ENCODE measurements around the gene STEAP4. TPM values are rescaled to one million over a fixed set of nuclear protein-coding genes. Genes with fewer than 3 reads are reported as not detected.

The STEAP4 gene
- total RNA-seq, 1 donor, result 5.4 TPM

DNA sequence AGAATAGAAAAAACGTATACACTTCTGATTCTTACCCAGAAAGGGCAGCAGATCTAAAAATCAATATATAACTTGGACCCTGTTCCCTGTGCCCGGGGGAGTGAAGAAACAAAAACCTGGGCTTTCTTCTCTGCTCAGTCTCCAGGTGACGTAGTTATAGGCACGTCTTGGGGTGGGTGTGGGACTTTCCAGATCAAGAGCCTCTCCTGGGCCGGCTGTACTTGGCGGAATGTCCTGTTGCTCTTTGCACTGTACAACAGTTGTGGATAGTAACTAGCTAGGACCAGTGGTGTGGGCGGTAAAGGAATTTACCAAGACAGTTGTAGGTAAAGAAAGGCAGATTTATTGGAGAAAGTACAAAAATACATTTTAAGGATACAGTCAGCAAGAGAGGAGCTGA lies 40.4 kb upstream of the STEAP4 start:
- H3K4me1 ChIP-seq (ENCODE audit: insufficient read depth, low read length), result no peaks in the 10 kb centered on the region
- H3K9me3 ChIP-seq (ENCODE audit: low read depth, low read length), result no peaks in the 10 kb centered on the region
- H3K4me2 ChIP-seq (ENCODE audit: insufficient read depth, low read length), result no peak overlapping the region
- H3K4me3 ChIP-seq (ENCODE audit: insufficient read depth, low read length), result no peak overlapping the region
- H3K36me3 ChIP-seq (ENCODE audit: insufficient read depth, low read length), result no peaks in the 10 kb centered on the region
- H3K79me2 ChIP-seq (ENCODE audit: insufficient read depth, low read length), result no peaks in the 10 kb centered on the region
- H4K20me1 ChIP-seq (ENCODE audit: insufficient read depth, low read length), result no peaks in the 10 kb centered on the region
- TF ChIP-seq, protein P1, sequence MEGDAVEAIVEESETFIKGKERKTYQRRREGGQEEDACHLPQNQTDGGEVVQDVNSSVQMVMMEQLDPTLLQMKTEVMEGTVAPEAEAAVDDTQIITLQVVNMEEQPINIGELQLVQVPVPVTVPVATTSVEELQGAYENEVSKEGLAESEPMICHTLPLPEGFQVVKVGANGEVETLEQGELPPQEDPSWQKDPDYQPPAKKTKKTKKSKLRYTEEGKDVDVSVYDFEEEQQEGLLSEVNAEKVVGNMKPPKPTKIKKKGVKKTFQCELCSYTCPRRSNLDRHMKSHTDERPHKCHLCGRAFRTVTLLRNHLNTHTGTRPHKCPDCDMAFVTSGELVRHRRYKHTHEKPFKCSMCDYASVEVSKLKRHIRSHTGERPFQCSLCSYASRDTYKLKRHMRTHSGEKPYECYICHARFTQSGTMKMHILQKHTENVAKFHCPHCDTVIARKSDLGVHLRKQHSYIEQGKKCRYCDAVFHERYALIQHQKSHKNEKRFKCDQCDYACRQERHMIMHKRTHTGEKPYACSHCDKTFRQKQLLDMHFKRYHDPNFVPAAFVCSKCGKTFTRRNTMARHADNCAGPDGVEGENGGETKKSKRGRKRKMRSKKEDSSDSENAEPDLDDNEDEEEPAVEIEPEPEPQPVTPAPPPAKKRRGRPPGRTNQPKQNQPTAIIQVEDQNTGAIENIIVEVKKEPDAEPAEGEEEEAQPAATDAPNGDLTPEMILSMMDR (IDR thresholded peaks at IDR 0.05; ENCODE audit: extremely low read depth, low read depth, low read length), result no peak
- H3K27ac ChIP-seq (ENCODE audit: low read depth, low read length), result no peak overlapping the region
- no peak overlapping the region for H2AFZ ChIP-seq (ENCODE audit: low read length)
- H3K27me3 ChIP-seq (ENCODE audit: insufficient read depth, low read length), result peaks cover 6% of the 10 kb centered on the region
- no peak for DNase-seq (ENCODE audit: insufficient read length, low spot score, missing footprints)

DNA sequence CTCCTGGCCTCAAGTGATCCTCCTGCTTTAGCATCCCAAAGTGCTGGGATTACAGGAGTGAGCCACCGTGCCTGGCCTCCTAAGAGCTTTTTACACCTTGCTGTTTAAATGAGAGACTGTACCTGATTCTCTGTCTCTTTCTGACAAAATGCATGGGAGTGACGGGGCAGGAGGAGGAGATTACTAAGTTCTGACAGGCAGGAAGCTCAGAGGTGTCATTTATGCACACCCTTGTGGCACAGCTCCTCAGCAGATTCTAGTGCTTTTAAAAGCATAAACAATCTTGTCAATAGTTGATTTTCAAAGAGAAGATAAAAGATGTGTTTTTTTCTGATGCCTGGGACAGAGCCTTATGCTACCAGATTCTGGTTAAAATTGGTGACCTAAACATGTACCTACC lies 39.7 kb upstream of the STEAP4 start:
- H3K4me2 ChIP-seq (ENCODE audit: insufficient read depth, low read length), result no peak overlapping the region
- H3K27me3 ChIP-seq (ENCODE audit: insufficient read depth, low read length), result peaks cover 6% of the 10 kb centered on the region
- H3K36me3 ChIP-seq (ENCODE audit: insufficient read depth, low read length), result no peaks in the 10 kb centered on the region
- TF ChIP-seq, protein P1 (IDR thresholded peaks at IDR 0.05; ENCODE audit: extremely low read depth, low read depth, low read length), result no peak
- no peaks in the 10 kb centered on the region for H3K4me1 ChIP-seq (ENCODE audit: insufficient read depth, low read length)
- no peaks in the 10 kb centered on the region for H4K20me1 ChIP-seq (ENCODE audit: insufficient read depth, low read length)
- H2AFZ ChIP-seq (ENCODE audit: low read length), result no peak overlapping the region
- no peak overlapping the region for H3K4me3 ChIP-seq (ENCODE audit: insufficient read depth, low read length)
- H3K27ac ChIP-seq (ENCODE audit: low read depth, low read length), result no peak overlapping the region
- H3K9me3 ChIP-seq (ENCODE audit: low read depth, low read length), result no peaks in the 10 kb centered on the region
- DNase-seq (ENCODE audit: insufficient read length, low spot score, missing footprints), result no peak
- H3K79me2 ChIP-seq (ENCODE audit: insufficient read depth, low read length), result no peaks in the 10 kb centered on the region

DNA sequence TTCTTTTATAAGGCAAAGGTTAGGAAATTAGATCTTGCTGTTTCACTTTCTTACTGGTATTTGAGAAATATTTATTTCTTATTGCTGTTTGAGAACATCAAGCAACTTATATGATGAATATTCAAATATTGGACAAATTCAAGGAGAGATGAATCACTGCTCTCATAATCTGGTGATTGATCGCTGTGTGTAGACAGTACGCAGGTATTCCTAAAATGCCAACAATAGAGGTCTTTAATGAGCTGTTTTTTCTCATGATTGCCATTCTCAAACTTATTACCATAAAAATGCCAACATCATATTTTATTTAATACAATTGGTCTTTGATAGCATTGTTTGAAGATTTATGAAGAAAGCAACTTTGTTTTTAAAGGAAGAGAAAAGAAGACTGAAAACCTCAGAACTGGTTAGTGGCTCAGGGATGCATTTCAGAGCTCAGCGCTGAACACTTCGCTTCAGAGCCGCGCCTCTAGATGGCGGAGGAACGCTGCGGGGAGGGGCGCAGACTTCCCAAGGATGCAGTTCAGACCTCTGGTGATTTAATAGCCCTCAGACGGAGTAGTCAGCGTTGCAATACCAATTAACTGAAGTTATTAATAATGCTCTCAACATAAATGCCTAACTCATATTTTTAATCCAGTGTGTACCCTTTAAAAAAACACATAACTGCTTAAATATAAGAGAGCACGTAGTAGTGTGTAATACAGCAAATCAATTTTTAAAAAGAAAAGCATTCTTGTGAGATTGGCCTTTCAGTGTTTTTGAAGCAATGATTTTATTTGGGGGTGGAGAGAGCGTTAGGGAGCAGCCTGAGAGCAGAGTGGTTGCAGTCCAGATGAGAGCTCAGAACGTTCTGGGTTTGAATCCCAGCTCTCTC lies 38.5 kb upstream of the STEAP4 start:
- Histone ChIP-seq H3K4me1 (ENCODE audit: insufficient read depth, low read length) (no peaks in the 10 kb centered on the region), H3K4me2 (ENCODE audit: insufficient read depth, low read length) (no peak overlapping the region), H2AFZ (ENCODE audit: low read length) (no peak overlapping the region), H4K20me1 (ENCODE audit: insufficient read depth, low read length) (no peaks in the 10 kb centered on the region), H3K9me3 (ENCODE audit: low read depth, low read length) (no peaks in the 10 kb centered on the region), H3K27me3 (ENCODE audit: insufficient read depth, low read length) (peaks cover 6% of the 10 kb centered on the region), H3K27ac (ENCODE audit: low read depth, low read length) (no peak overlapping the region), H3K79me2 (ENCODE audit: insufficient read depth, low read length) (no peaks in the 10 kb centered on the region), H3K4me3 (ENCODE audit: insufficient read depth, low read length) (no peak overlapping the region), H3K36me3 (ENCODE audit: insufficient read depth, low read length) (no peaks in the 10 kb centered on the region)
- TF ChIP-seq, protein P1 (IDR thresholded peaks at IDR 0.05; ENCODE audit: extremely low read depth, low read depth, low read length), result peak; percentile 46
- peak; percentile 14 for DNase-seq (ENCODE audit: insufficient read length, low spot score, missing footprints)

DNA sequence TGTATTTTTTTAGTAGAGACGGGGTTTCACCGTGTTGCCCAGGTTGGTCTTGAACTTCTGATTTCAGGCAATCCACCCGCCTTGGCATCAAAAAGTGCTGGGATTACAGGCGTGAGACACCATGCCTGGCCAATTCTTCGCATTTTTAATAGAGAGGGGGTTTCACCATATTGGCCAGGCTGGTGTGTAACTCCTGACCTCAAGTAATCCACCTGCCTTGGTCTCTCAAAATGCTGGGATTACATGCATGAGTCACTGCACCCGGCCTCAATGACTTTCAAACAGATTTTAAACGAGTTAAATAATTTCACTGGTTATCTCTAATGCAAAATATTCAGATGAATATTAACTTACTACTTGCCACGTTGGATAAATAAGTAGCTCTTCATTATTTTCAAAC lies 37.6 kb upstream of the STEAP4 start:
- Histone ChIP-seq H3K36me3 (ENCODE audit: insufficient read depth, low read length) (no peaks in the 10 kb centered on the region), H3K4me1 (ENCODE audit: insufficient read depth, low read length) (no peaks in the 10 kb centered on the region), H3K4me2 (ENCODE audit: insufficient read depth, low read length) (no peak overlapping the region), H3K27ac (ENCODE audit: low read depth, low read length) (no peak overlapping the region), H4K20me1 (ENCODE audit: insufficient read depth, low read length) (no peaks in the 10 kb centered on the region), H3K4me3 (ENCODE audit: insufficient read depth, low read length) (no peak overlapping the region), H3K9me3 (ENCODE audit: low read depth, low read length) (no peaks in the 10 kb centered on the region), H2AFZ (ENCODE audit: low read length) (no peak overlapping the region), H3K79me2 (ENCODE audit: insufficient read depth, low read length) (no peaks in the 10 kb centered on the region), H3K27me3 (ENCODE audit: insufficient read depth, low read length) (peaks cover 6% of the 10 kb centered on the region)
- DNase-seq (ENCODE audit: insufficient read length, low spot score, missing footprints), result no peak
- TF ChIP-seq, protein P1 (IDR thresholded peaks at IDR 0.05; ENCODE audit: extremely low read depth, low read depth, low read length), result no peak
